ENCODE results near the gene SLC16A5.
"Not testable (repeated sequence)": the region's sequence is repeated elsewhere in the genome, so short reads cannot be mapped to it uniquely, and the experiment has no call there.

Gene SLC16A5

GRCh38 chr17:75135946-75136345 lies 48.2 kb downstream of the SLC16A5 start:
- no peak for DNase-seq

- not testable (repeated sequence) for DNase-seq
These were observed 50.0 kb downstream of the SLC16A5 start for GRCh38 chr17:75137762-75138161.

- DNase-seq: no peak
These were observed 50.8 kb downstream of the SLC16A5 start for GRCh38 chr17:75138519-75138918.

- DNase-seq: no peak
These were observed 54.6 kb downstream of the SLC16A5 start for GRCh38 chr17:75142236-75142971.

- DNase-seq: no peak
These were observed 57.2 kb downstream of the SLC16A5 start for GRCh38 chr17:75144816-75145512.

- DNase-seq: no peak
These were observed 58.8 kb downstream of the SLC16A5 start for GRCh38 chr17:75146592-75146991.

- DNase-seq: no peak
These were observed 60.3 kb downstream of the SLC16A5 start for GRCh38 chr17:75147878-75148546.

- no peak for DNase-seq
These were observed 64.2 kb downstream of the SLC16A5 start for GRCh38 chr17:75151930-75152329.

- no peak for DNase-seq
These were observed 64.8 kb downstream of the SLC16A5 start for GRCh38 chr17:75152523-75152921.

- DNase-seq: no peak
These were observed 65.4 kb downstream of the SLC16A5 start for GRCh38 chr17:75152922-75153779.

GRCh38 chr17:75153780-75154194 lies 66.0 kb downstream of the SLC16A5 start:
- DNase-seq: no peak

- DNase-seq: peak; percentile 96
These were observed 66.7 kb downstream of the SLC16A5 start, which contains the start of gene JPT1 for GRCh38 chr17:75154195-75155106. Gene JPT1, minus strand, starts transcription at chr17:75154512. Its CDS starts 115 bp downstream, at chr17:75154397.

GRCh38 chr17:75155191-75155601 lies 67.4 kb downstream of the SLC16A5 start:
- DNase-seq: no peak
